ENCODE results near the gene KNDC1.

DNA sequence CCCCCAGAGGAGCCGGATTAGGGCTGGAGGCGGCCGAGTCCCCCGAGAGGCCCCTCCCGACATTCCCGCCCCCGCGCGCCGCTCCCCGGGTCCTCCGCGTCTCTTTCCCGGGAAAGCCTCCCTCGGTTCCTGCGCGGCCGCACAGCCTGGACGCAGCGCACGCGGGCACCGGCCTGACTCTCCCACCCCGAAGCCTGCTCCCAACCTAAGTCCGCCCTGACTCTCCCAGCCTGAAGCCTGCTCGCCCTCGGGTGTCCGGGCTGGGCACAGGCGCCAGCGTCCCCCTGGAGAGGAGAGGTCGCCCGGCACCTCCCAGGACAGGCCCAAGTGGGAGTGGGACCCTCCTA lies 77.2 kb downstream of the KNDC1 start:
- TF ChIP-seq, protein P1, sequence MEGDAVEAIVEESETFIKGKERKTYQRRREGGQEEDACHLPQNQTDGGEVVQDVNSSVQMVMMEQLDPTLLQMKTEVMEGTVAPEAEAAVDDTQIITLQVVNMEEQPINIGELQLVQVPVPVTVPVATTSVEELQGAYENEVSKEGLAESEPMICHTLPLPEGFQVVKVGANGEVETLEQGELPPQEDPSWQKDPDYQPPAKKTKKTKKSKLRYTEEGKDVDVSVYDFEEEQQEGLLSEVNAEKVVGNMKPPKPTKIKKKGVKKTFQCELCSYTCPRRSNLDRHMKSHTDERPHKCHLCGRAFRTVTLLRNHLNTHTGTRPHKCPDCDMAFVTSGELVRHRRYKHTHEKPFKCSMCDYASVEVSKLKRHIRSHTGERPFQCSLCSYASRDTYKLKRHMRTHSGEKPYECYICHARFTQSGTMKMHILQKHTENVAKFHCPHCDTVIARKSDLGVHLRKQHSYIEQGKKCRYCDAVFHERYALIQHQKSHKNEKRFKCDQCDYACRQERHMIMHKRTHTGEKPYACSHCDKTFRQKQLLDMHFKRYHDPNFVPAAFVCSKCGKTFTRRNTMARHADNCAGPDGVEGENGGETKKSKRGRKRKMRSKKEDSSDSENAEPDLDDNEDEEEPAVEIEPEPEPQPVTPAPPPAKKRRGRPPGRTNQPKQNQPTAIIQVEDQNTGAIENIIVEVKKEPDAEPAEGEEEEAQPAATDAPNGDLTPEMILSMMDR (IDR thresholded peaks at IDR 0.05), result no peak
- TF ChIP-seq POLR2A (IDR thresholded peaks at IDR 0.05), result no peak
